ENCODE measurements around the gene TMEM141. TPM values are rescaled to one million over a fixed set of nuclear protein-coding genes. Genes with fewer than 3 reads are reported as not detected.

TMEM141 gene
- total RNA-seq (2021; fragmentation: NEBNext Ultra II Directional; extraction: Animal tissue kit (Norgen Biotek cat#: 25700)) (50.6 and 51.1 TPM in 2 replicates), polyA plus RNA-seq (2011; rRNA removed) (137 and 140 TPM in 2 replicates), polyA minus RNA-seq (2011; rRNA and poly(A)+ RNA removed) (15.6 and 18.5 TPM in 2 replicates)
- 121 TPM for polyA plus RNA-seq (2011; cell fraction: cytosol; rRNA removed)
- polyA plus RNA-seq (2011; cell fraction: nucleus; rRNA removed), result 84.2 TPM
- 43.0 to 79.6 TPM (median 72.6 TPM) in 4 replicates for polyA plus RNA-seq (2012, experiment 1 of 2)
- 108 TPM for polyA plus RNA-seq (2012, experiment 2 of 2)
- polyA plus RNA-seq (2013, experiment 1 of 2), result 44.8 TPM
- polyA plus RNA-seq (2013, experiment 2 of 2), result 44.7 TPM
- polyA minus RNA-seq (2011; cell fraction: cytosol; rRNA and poly(A)+ RNA removed), result 17.9 TPM
- 27.5 TPM for polyA minus RNA-seq (2011; cell fraction: nucleus; rRNA and poly(A)+ RNA removed)
- long read RNA-seq, experiment 1, transcript TMEM141-202 (5 exons, 839 nt), result minor isoform, 6 of 50 reads
- long read RNA-seq, experiment 1, transcript TMEM141-201 (5 exons, 768 nt), result major isoform, 20 of 50 reads
- long read RNA-seq, experiment 1, partial matches to known transcripts, result 19 of 50 reads
- long read RNA-seq, experiment 1, other reads (novel, unspliced or antisense), result 1 of 50 reads
- long read RNA-seq, experiment 2, transcript TMEM141-202 (5 exons, 839 nt), result minor isoform, 14 of 34 reads
- long read RNA-seq, experiment 2, transcript TMEM141-201 (5 exons, 768 nt), result major isoform, 17 of 34 reads
- long read RNA-seq, experiment 2, partial matches to known transcripts, result 0 of 34 reads
- long read RNA-seq, experiment 2, other reads (novel, unspliced or antisense), result 3 of 34 reads

GRCh38 chr9:136790640-136791515 is at the start of gene TMEM141:
Gene TMEM141, plus strand, starts transcription at chr9:136791344. Its CDS starts 27 bp downstream, at chr9:136791371.
- Histone ChIP-seq H3K79me1 (ENCODE audit: low read depth, low read length) (no peaks in the 10 kb centered on the region; the same call in 1 of the 2 replicates), H3K23ac (ENCODE audit: insufficient read length) (no peak within 1 kb of the TSS), H4K20me1 (replicated peaks in 1 of 2; ENCODE audit: control insufficient read depth in 1 of 2, insufficient read depth in 2 of 2, low read length in 2 of 2) (peaks cover 0 to 8% of the 10 kb centered on the region in 2 experiments), H3K4me2 (ENCODE audit: insufficient read depth in 1 of 2, low read depth in 2 of 2, low read length in 2 of 2) (peak within 1 kb of the TSS; percentile 71 to 94), H2AK5ac (ENCODE audit: low read depth, low read length) (no peak within 1 kb of the TSS), H2AFZ (ENCODE audit: low read length) (no peak within 1 kb of the TSS), H3K79me2 (ENCODE audit: control insufficient read depth in 1 of 2, insufficient read depth in 2 of 2, low read length in 2 of 2) (no peaks in the 10 kb centered on the region), H2BK15ac (ENCODE audit: low read length) (0 out of 2 replicates have a peak within 1 kb of the TSS, but pooled peaks have one; percentile 25), H3K18ac (ENCODE audit: extremely low read depth, low read length) (no peak within 1 kb of the TSS; the same call in 1 of the 2 replicates), H4K5ac (ENCODE audit: insufficient read length, low read depth, low read length) (peak within 1 kb of the TSS; percentile 28), H2BK12ac (ENCODE audit: low read depth, low read length) (no peak within 1 kb of the TSS; the same call in 1 of the 2 replicates), H3K27me3 (replicated peaks in 1 of 4; ENCODE audit: control insufficient read depth in 3 of 4, extremely low read depth in 1 of 4, insufficient read depth in 3 of 4, low read length in 3 of 4) (no peaks in the 10 kb centered on the region), H3K9ac (replicated peaks in 1 of 4; ENCODE audit: extremely low read depth in 1 of 4, low read depth in 3 of 4, low read length in 3 of 4) (peak within 1 kb of the TSS in 3 of 4 experiments; percentile 33 to 71 (median 69); a peak in 5 of 7 replicates), H3K4me3 (ENCODE audit: extremely low read depth in 1 of 4, insufficient read depth in 2 of 4, low read depth in 3 of 4, low read length in 4 of 4) (peak within 1 kb of the TSS; percentile 61 to 84 (median 81)), H3K4ac (replicated peaks; ENCODE audit: insufficient read length, low read depth, low read length) (peak within 1 kb of the TSS; percentile 27), H2BK120ac (replicated peaks; ENCODE audit: low read depth, low read length) (no peak within 1 kb of the TSS), H3K56ac (replicated peaks; ENCODE audit: insufficient read length, low read depth, low read length) (no peak within 1 kb of the TSS), H3K27ac (ENCODE audit: low read depth, low read length) (peak within 1 kb of the TSS; percentile 78), H2BK20ac (ENCODE audit: low read length) (no peak within 1 kb of the TSS), H4K91ac (replicated peaks; ENCODE audit: insufficient read length, low read length) (peak within 1 kb of the TSS; percentile 61), H3K14ac (ENCODE audit: insufficient read length) (no peak within 1 kb of the TSS), H3K9me3 (ENCODE audit: insufficient read depth in 2 of 2, low read depth in 1 of 2, low read length in 1 of 2) (no peaks in the 10 kb centered on the region), H3K4me1 (replicated peaks in 1 of 4; ENCODE audit: control insufficient read depth in 3 of 4, insufficient read depth in 4 of 4, low read length in 3 of 4) (peaks cover 0 to 7% (median 3%) of the 10 kb centered on the region in 4 experiments; a peak in 4 of 7 replicates), H3K23me2 (ENCODE audit: low read depth, low read length) (no peaks in the 10 kb centered on the region; the same call in 1 of the 2 replicates), H2BK5ac (ENCODE audit: low read depth, low read length) (peak within 1 kb of the TSS; percentile 77; the same call in 1 of the 2 replicates), H3K36me3 (ENCODE audit: control insufficient read depth in 2 of 4, insufficient read depth in 4 of 4, low read length in 3 of 4) (no peaks in the 10 kb centered on the region), H4K8ac (ENCODE audit: extremely low read depth, insufficient read depth, low read length) (peak within 1 kb of the TSS; percentile 59; the same call in 1 of the 2 replicates)
- FAIRE-seq, result no peak
- WGBS, 2 experiments (ENCODE audit: extremely low coverage in 1 of 2, insufficient coverage in 1 of 2, insufficient read length in 1 of 2, insufficient replicate concordance in 2 of 2, low coverage in 1 of 2, low lambda C conversion rate in 2 of 2, missing lambda C conversion rate in 1 of 2), result 2% methylated on average over 44 of the region's 70 CpGs; no CpG with 5 or more reads in 1 of the 2 experiments
- ChIA-PET POLR2A (ENCODE audit: partially characterized antibody) (no interaction called here), CTCF (ENCODE audit: partially characterized antibody) (interaction anchor here (0.6 to 1.2 kb wide), 3 partner anchors 9 to 244 kb away, joined by 3 to 4 read pairs (median 4); no protein-coding TSS in a partner anchor)
- DNase-seq (ENCODE audit: low read depth in 1 of 2, low spot score in 2 of 2), result peak; percentile 99 to 100
- TF ChIP-seq GABPA (IDR thresholded peaks at IDR 0.05; ENCODE audit: borderline replicate concordance, insufficient read depth, low read length) (no peak), KDM5A (IDR thresholded peaks at IDR 0.05; ENCODE audit: low read length) (no peak), TAF1 (IDR thresholded peaks at IDR 0.05; ENCODE audit: low read depth, low read length) (peak; percentile 5; the same call in 1 of the 2 replicates), CHD2 (IDR thresholded peaks at IDR 0.05; ENCODE audit: low read length) (no peak), SIX5 (IDR thresholded peaks at IDR 0.05; ENCODE audit: low read depth, low read length) (no peak), ASH2L (IDR thresholded peaks at IDR 0.05; ENCODE audit: low read length) (no peak), POLR2AphosphoS5 (IDR thresholded peaks at IDR 0.05; ENCODE audit: low read depth, low read length) (peak; percentile 6; the same call in 1 of the 2 replicates)

Data from H1 (cell line).